ENCODE data around the gene NRP2.

Gene NRP2

DNA sequence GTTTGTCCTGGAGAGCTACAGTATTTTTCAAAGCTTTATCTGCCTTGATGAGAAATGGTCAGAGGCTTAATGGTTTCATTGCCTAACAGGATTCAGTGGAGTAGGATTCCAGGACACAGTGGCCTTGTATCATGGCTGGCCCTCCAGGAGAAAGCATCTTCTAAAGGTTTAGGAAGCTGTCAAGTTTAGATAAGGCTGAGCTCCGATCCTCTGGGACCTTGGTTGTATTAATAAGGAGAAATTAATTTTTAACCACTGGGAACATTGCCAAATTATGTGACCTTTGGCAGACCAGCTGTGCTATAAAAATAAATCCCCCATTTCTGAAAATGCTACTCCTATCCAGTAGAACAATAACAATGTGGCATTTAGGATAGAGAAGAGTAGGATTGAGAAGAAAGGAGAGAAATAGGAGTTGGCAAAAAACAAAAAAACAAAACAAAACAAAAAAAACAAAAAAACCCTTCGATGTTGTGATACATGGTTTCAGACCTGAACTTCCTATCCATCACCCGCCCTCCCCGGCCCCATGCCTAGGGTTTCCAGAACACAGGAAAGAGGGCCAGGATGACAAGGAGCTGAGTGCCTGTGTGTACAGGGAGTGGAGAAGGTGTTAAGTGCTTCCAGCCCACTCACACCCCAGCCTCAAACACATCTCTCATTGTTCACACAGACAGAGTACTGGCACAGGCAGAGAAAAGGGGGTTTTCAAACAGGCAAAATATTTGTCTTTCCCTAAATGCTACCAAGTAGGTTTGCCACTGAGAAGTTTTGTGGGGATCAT is 6.3 kb downstream of the NRP2 start:
- no peaks in the 10 kb centered on the region for H4K20me1 ChIP-seq (ENCODE audit: control insufficient read depth, insufficient read depth, low read depth, low read length)
- no peaks in the 10 kb centered on the region for H3K9me3 ChIP-seq (ENCODE audit: control insufficient read depth, insufficient read depth, low read length)
- peaks cover 12% of the 10 kb centered on the region for H3K4me1 ChIP-seq (ENCODE audit: control insufficient read depth, low read length)
- no peaks in the 10 kb centered on the region for H3K9me2 ChIP-seq (replicated peaks; ENCODE audit: control insufficient read depth, low read length)
- peaks cover 12% of the 10 kb centered on the region for H3K79me2 ChIP-seq (ENCODE audit: control insufficient read depth, low read length)
- H3K4me3 ChIP-seq (ENCODE audit: low read length): no peak overlapping the region
- TF ChIP-seq, protein P1, sequence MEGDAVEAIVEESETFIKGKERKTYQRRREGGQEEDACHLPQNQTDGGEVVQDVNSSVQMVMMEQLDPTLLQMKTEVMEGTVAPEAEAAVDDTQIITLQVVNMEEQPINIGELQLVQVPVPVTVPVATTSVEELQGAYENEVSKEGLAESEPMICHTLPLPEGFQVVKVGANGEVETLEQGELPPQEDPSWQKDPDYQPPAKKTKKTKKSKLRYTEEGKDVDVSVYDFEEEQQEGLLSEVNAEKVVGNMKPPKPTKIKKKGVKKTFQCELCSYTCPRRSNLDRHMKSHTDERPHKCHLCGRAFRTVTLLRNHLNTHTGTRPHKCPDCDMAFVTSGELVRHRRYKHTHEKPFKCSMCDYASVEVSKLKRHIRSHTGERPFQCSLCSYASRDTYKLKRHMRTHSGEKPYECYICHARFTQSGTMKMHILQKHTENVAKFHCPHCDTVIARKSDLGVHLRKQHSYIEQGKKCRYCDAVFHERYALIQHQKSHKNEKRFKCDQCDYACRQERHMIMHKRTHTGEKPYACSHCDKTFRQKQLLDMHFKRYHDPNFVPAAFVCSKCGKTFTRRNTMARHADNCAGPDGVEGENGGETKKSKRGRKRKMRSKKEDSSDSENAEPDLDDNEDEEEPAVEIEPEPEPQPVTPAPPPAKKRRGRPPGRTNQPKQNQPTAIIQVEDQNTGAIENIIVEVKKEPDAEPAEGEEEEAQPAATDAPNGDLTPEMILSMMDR (IDR thresholded peaks at IDR 0.05; ENCODE audit: low read depth, low read length, poor library complexity, severe bottlenecking): no peak
- TF ChIP-seq EZH2phosphoT487 (IDR thresholded peaks at IDR 0.05; ENCODE audit: borderline replicate concordance, low read length): no peak
- H3K36me3 ChIP-seq (ENCODE audit: control insufficient read depth, low read length): no peaks in the 10 kb centered on the region
- no peaks in the 10 kb centered on the region for H3F3A ChIP-seq (ENCODE audit: control insufficient read depth, insufficient read depth)
- H3K27ac ChIP-seq (ENCODE audit: low read depth, low read length): no peak overlapping the region
- no peaks in the 10 kb centered on the region for H3K27me3 ChIP-seq (ENCODE audit: control insufficient read depth, low read length)
- no peak overlapping the region for H3K4me2 ChIP-seq (ENCODE audit: low read length)

DNA sequence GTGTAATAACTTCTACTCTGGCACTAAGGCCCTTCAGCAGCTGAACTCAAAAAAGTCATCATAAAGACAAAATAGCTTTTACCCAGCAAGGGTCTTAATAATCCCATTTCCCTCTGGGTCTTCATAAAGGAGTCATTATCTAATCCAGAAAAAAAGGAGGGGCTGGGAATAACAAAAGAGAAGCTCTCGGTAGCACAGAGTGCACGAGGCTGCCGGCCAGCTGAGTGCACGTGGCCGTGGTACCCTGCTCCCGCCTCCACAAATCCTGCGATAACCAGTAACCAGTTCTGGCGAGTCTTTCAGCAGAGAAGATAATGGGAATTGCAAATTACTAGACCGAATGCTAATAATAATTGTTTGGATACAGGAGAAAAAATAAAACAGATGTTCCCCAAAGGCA is 7.5 kb downstream of the NRP2 start:
- Histone ChIP-seq H3K9me2 (replicated peaks; ENCODE audit: control insufficient read depth, low read length) (no peaks in the 10 kb centered on the region), H3K27me3 (ENCODE audit: control insufficient read depth, low read length) (no peaks in the 10 kb centered on the region), H3F3A (ENCODE audit: control insufficient read depth, insufficient read depth) (no peaks in the 10 kb centered on the region), H3K27ac (ENCODE audit: low read depth, low read length) (no peak overlapping the region), H3K9me3 (ENCODE audit: control insufficient read depth, insufficient read depth, low read length) (no peaks in the 10 kb centered on the region), H3K4me2 (ENCODE audit: low read length) (no peak overlapping the region), H3K4me1 (ENCODE audit: control insufficient read depth, low read length) (peaks cover under 1% of the 10 kb centered on the region; the same call in 1 of the 2 replicates), H3K79me2 (ENCODE audit: control insufficient read depth, low read length) (peaks cover 3% of the 10 kb centered on the region), H3K36me3 (ENCODE audit: control insufficient read depth, low read length) (no peaks in the 10 kb centered on the region), H4K20me1 (ENCODE audit: control insufficient read depth, insufficient read depth, low read depth, low read length) (no peaks in the 10 kb centered on the region), H3K4me3 (ENCODE audit: low read length) (no peak overlapping the region)
- TF ChIP-seq EZH2phosphoT487 (IDR thresholded peaks at IDR 0.05; ENCODE audit: borderline replicate concordance, low read length): no peak
- TF ChIP-seq, protein P1 (IDR thresholded peaks at IDR 0.05; ENCODE audit: low read depth, low read length, poor library complexity, severe bottlenecking): no peak

DNA sequence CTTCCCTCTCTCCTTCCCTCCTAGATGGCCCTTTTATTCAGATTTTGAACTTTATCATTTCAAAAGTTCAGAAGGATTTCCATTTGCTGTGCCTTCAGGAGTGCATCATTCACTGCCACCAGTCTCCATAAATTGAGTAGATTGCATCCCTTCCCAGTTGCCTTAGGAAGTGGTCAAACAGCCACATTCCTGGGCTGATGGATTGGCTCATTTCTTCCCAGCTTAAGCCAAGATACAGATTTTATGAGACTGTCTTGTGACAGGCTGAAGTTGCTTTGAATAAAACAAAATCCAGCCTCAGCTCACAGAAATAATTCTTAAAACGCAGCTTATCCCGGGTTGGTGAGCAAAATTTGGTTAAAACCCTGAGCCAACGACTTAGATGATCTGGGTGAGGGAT is 9.8 kb downstream of the NRP2 start:
- Histone ChIP-seq H3K36me3 (ENCODE audit: control insufficient read depth, low read length) (no peaks in the 10 kb centered on the region), H3K79me2 (ENCODE audit: control insufficient read depth, low read length) (no peaks in the 10 kb centered on the region), H3F3A (ENCODE audit: control insufficient read depth, insufficient read depth) (no peaks in the 10 kb centered on the region), H3K4me2 (ENCODE audit: low read length) (no peak overlapping the region), H3K4me3 (ENCODE audit: low read length) (no peak overlapping the region), H3K27me3 (ENCODE audit: control insufficient read depth, low read length) (no peaks in the 10 kb centered on the region), H4K20me1 (ENCODE audit: control insufficient read depth, insufficient read depth, low read depth, low read length) (no peaks in the 10 kb centered on the region), H3K9me2 (replicated peaks; ENCODE audit: control insufficient read depth, low read length) (no peaks in the 10 kb centered on the region), H3K9me3 (ENCODE audit: control insufficient read depth, insufficient read depth, low read length) (no peaks in the 10 kb centered on the region), H3K27ac (ENCODE audit: low read depth, low read length) (no peak overlapping the region), H3K4me1 (ENCODE audit: control insufficient read depth, low read length) (peaks cover 8% of the 10 kb centered on the region; the same call in 1 of the 2 replicates)
- no peak for TF ChIP-seq EZH2phosphoT487 (IDR thresholded peaks at IDR 0.05; ENCODE audit: borderline replicate concordance, low read length)
- TF ChIP-seq, protein P1 (IDR thresholded peaks at IDR 0.05; ENCODE audit: low read depth, low read length, poor library complexity, severe bottlenecking): no peak

All from DOHH2 (cell line).